GM18870 (cell line): ENCODE data around the gene MYO3B.

Experiments used
- ATAC-seq: cut with Tn5 transposase; IDR thresholded peaks from one replicate; pipeline ENCODE4 v1.9.1; 2021; ENCODE audit warnings: moderate library complexity; ENCODE audit not compliant: unreplicated experiment

Gene MYO3B, protein sequence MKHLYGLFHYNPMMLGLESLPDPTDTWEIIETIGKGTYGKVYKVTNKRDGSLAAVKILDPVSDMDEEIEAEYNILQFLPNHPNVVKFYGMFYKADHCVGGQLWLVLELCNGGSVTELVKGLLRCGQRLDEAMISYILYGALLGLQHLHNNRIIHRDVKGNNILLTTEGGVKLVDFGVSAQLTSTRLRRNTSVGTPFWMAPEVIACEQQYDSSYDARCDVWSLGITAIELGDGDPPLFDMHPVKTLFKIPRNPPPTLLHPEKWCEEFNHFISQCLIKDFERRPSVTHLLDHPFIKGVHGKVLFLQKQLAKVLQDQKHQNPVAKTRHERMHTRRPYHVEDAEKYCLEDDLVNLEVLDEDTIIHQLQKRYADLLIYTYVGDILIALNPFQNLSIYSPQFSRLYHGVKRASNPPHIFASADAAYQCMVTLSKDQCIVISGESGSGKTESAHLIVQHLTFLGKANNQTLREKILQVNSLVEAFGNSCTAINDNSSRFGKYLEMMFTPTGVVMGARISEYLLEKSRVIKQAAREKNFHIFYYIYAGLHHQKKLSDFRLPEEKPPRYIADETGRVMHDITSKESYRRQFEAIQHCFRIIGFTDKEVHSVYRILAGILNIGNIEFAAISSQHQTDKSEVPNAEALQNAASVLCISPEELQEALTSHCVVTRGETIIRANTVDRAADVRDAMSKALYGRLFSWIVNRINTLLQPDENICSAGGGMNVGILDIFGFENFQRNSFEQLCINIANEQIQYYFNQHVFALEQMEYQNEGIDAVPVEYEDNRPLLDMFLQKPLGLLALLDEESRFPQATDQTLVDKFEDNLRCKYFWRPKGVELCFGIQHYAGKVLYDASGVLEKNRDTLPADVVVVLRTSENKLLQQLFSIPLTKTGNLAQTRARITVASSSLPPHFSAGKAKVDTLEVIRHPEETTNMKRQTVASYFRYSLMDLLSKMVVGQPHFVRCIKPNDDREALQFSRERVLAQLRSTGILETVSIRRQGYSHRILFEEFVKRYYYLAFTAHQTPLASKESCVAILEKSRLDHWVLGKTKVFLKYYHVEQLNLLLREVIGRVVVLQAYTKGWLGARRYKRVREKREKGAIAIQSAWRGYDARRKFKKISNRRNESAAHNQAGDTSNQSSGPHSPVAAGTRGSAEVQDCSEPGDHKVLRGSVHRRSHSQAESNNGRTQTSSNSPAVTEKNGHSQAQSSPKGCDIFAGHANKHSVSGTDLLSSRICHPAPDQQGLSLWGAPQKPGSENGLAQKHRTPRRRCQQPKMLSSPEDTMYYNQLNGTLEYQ (N-terminal part only)

DNA sequence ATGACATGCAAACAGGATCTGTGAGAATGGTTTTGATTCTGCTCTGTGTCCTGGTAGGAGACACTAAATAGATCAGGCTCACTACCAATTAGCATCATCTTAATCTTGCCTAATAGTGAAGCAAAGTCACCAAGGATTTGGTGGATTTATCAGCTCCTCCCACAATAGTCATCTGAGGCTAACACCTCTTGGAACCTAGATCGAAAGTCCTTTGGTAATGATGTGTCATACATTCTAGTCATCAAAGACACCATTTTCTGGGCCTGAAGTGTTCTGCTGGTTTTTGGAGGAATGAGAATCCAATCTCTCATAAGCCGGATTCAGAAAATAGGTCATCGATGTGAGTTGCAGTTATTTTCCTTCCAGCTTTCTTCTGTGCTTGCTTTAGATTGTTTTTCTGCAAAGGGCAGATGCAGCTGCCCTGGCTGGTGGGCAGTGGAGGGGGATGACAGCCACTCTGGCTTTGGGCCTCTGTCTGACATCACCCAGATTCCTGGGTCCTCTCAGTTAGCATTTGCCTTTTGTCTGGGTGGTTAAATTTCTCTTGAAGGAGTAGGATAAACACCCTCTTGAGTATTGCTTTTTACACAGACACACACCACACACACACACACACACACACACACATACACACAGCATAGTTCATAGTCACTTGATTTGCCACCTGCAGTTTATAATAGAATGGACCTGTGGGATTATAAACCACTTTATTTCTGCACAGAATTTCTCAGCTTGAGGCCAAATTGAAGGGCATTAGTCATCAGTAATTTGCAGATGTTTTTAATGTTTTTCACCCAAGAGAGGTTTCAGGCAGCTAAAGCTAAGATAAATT, at the start of gene MYO3B:
Gene MYO3B, plus strand, starts transcription at position 198 of the 832 bp plus-strand sequence. Its CDS starts 141 bp downstream, at position 339.
- ATAC-seq = no peak

DNA sequence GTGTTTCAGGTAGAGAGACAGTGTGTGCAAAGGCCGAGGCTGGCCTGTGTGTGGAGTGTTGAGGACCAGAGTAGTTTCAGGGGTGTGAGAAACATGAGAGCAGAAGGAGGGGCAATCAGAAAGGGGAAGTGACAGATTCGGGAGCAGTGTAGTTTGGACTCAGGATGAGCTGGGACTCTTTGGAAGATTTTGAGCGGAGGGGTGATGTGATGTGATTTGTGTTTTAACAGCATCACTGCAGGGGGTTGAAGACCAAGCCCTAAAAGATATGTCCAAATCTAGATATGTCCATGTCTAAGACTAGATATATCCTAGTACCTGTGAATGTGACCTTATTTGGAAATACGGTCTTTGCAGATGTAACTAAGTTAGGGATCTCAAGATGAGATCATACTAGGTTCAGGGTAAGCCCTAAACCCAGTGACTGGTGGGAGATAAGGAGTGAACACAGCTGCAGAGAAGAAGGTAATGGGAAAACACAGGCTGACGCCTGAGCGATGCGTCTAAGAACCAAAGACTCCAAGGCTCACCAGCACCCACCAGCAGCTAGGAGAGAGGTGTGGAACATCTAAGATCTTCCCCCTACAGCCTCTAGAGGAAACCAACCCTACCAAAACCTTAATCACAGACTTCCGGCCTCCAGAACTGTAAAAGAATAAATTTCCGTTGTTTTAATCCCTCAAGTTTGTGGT, 38.5 kb upstream of the MYO3B start:
- peak; percentile 60 for ATAC-seq

DNA sequence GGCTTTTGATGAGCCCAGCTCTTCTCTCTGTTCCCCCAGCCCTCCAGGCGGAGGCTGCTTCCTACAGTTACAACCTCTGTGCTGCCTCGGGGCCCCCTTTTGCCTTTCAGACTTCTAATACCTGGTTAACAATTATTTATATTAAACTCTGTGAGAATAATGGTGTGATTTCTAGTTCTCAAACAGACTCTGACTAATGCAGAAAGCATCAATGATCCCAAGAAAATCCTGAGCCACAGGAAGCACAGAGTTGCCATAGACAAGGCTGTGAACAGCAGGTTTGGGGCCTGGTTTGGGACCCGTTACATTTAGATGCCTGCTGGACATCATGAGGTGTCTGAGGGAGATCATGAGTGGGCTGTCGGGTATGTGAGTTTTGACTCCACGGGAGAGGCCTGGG, 37.4 kb upstream of the MYO3B start:
- no peak for ATAC-seq

DNA sequence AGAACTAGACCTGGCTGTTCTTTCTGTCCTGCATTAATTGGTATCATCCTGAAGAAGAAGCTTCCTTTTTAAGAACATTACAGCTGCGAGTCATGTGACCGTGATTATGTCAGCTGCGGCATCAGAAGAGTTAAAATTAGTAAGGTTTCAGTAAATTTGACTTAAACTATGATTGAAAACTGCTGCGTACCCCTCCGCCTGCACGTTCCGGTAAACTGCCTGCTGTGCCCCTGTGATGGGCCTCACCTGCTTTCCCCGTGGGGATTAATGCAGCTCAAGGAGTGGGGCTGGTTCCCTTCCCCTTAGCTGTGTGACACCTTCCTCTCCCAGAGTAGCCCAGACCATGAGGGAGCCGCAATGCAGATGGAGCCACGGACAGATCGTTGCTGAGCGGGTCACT, 36.1 kb upstream of the MYO3B start:
- ATAC-seq = no peak

DNA sequence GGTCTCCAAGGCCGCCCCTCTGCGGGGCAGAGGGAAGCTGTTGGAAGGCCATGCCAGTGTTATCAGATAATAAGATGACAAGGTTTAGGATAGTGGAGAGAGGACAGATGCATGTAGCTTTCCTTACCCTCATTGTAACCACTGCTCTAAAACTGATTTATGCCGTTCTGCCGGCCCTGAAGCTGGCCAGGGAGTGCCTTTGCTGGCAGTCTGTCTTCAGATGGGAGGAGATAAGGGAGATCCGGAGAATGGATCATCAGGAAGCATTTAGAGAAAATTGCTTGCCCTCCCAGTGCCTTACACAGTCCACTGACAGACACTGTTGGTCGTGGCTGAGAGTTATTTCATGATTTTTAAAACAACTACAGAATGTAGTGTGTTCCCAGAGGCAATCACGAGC, 35.4 kb upstream of the MYO3B start:
- no peak for ATAC-seq

DNA sequence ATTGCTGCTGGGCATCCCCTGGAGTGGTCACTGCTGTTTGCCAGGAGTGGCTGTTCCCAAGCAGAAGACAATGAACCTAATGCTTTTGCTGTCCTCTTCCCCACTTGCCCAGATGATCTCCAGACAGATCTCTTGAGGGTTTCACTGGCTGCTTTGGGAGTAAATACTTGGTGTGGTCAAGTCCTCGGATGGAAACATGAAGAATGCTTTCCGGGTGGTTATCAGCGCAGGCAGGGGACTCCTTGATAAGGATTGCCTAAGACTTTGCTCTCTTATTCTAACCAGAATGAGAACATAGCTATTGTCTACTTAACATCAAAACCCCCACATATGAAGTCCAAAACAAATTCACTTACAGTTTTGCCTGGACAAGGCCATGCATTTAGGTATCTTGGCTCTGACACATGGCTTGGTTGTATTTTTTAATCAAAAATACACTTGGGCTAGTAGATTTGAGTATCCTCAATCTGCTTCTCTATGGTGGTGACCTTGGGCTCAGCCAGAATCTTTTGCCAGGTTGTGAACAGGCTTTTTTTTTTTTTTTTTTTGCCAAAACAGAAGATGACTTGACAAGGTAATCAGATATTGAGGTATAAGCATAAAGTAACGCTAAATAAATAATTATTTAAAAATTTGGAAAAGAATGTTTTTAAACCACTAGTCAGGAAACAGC, 34.8 kb upstream of the MYO3B start:
- no peak for ATAC-seq

DNA sequence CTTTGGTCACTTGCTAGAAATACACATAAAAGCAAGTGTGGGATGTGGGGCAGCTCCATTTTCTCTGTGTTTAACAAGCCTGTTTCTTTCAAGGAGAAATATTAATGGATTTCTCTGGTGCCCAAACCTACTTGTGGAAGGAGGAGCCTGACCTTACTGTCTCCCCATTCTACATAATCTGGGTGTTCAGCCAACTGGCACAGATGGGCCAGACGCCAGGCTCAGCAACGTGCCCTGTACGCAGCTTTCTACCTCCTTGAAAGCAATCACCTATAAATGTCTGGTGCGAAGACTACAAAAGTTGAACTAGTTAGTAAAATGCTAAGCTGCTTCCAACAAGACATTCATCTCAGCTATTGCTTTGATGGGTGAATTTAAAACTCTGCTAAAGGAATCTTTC, 33.2 kb upstream of the MYO3B start:
- ATAC-seq = no peak

DNA sequence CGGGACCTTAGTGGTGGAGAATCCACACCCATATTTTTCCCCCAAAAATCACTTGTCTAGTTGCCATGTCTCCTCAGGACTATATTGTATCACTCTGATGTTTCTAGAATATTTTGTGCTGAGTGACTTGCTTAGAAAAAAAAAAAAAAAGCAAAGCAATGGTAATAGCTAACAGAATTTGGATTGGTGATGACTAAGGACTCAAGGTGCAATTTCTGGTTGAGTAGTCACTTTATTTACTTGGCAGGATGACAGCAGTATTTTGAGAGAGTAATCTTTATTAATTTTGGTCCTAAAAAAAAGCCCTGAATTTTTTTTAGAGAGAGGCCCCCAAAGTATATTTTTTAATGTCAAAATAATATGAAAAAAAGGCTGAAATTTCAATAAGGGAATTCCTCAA, 32.8 kb upstream of the MYO3B start:
- ATAC-seq = no peak

DNA sequence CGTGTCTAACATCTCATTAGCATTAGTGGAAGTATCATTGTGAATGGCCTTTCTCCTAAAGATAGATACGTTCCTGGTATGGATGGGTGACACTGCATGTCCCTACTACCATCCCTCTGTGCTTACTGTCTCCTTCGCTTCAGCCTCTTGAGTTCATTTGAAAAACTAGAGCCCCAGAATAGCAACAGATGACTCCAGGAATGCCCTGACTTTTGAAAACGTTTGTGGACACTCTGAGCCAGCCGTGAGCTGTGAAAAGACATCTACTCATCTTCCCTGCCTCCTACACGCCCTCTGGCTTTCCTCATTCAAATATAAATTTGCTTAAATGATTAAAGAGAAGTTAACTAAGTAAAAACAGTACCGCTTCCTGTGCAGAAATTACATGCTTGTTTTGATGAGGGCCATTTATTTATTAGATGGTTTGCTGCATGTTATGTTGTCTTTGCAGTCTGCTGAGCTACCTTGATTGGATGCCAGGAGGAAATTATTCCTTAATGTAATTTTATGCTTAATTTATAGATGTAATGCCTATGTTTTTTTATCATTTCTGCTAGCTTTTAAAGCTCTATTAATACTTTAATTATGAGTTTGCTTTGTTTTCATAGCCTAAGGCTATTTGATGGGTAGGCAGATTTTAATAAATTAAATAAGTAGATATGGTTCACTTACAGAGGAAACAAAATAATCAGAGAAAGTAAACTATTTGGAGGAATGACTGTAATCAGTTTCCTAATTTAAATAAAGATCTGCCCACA, 32.1 kb upstream of the MYO3B start:
- no peak for ATAC-seq

DNA sequence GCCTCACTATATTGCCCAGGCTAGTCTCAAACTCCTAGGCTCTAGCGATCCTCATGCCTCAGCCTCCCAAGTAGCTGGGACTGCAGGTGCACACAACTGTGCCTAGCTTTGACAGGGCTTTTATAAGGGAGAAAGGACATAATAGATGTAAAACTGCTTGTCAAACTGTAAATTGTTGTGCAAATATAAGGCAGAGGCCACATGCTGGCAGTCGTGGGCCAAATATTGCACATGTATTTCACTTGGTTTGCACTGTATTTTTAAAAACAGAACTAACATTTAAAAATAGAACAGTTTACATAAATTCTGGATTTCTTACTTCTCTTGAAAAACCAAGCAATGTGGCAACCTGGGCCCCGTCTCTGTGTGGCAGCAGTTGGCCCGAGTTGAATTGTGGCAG, 31.2 kb upstream of the MYO3B start:
- ATAC-seq = no peak

DNA sequence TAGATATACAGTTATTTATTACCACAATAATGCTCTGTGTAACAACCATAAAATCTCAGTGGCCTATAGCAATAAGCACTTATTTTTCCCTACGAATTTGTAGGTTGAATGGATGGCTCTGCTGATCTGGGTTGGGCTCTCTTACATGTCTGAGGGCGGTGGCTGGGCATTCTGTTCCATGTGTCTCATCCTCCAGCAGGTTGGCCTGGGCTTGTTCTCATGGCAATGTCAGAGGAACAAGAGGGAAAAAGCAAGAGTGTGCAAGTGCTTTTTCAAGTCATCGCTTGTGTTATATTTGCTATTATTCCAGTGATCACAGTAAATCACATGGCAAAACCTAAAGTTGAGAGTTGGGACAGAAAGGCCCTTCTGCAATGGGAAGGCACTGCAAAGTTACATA, 30.4 kb upstream of the MYO3B start:
- ATAC-seq = no peak

DNA sequence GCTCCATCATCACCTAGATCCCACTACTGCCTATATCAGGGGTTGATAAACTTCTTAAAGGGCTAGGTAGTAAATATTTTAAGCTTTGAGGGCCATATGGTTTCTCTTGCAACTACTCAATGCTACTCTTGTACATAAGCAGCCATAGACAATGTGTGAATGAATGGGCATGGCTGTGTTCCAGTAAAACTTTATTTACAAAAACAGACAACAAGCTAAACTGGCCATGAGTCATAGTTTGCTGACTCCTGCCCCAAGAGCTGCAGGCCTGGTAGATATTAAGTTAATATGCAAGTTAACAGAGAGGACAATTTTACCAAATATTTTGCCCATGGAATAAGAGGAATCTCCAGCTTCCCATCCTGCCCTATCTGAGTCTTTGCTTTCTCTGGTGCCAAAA, 29.8 kb upstream of the MYO3B start:
- ATAC-seq = no peak

DNA sequence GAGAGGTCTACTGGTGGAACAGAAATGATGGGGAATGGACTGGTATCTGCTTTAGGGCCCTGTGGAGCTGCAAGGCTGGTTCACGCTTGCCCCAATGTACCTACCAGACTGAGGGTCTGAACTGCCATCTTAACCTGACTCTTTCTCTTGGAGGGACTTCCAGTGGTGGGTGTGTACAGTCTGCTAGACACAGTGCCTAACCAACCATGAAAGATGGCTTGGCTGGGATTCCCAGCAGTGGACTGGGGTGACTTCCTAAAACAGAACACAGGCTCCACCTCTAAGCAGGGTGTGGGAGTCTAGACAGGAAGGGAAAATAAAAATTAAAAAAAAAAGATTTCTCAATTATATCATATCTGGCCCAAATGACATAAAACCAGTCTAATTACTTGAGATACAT, 25.5 kb upstream of the MYO3B start:
- ATAC-seq = no peak

DNA sequence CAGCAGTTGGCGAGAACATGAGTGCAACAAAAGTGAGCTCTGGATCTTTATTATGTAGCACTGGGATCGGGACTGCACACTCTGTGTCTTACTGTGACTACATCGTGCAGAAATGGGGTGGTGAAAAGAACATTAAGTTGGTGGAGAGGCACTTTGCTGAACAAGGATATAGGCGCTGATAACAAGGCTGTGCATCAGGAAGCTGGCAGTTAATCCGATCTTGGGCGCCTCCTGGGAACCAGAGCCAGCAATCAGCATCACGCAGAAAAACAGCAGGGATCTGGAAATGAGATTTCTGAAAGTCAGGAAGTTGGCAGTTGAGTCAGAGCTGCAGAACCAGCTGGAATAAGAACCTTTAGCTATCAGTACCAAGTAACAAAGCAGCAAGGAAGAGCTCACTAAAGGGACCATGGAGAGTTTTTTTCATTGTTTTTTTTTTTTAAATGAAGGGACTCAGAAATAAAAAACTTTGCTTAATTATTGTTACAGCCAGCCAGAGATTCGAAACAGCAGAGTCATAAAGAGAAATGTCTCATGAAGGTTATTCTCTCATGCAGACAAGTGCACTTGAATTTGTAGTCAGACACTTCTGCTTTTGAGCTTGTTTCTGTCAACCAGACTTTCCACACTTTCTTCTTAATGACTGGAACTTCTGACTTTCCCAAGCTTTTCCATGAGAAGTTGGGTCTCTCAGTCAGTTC, 22.8 kb upstream of the MYO3B start:
- no peak for ATAC-seq

DNA sequence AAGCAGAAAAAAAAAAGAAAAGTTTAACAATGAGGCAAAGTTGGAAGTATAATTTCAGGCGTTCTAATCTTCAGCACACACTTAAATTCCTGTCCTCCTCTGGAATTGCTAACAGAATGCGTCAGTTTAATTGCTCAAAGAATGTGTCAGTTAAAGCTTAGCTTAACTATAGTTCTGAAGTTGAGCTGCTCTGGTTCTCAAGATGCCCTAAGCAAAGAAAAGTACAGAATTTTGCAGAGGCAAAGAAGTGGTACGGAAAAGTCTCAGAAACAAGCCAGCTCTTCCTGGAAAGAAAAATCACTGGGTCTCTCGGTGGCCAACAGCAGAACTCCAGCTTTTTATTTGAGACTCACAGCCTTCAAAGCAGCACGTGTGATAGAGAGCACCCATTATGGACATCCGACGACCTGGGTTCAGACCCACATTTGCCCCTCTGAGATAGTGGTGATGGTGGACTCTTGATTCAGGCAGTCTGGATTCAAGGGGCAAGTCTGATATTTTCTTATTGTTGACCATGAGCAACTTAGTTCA, 22.2 kb upstream of the MYO3B start:
- ATAC-seq = no peak

DNA sequence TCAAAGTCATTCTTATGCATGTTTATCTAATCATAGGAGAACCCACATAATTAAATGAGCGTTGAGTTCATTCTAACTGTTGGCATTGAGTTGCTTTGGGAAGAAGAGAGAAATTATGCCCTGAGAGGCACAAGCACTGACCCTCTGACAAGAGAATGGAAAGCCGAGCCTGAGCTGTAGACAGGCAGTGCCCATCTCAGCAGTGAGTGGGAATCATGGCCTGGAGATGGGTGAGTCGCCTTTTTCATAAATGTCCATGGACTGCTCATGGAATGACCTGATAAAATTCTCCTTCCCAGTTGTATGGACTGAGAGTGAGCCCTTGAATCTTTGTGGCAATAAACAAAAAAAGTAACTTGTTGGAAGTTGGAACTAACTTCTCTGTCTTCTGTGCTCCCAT, 21.4 kb upstream of the MYO3B start:
- no peak for ATAC-seq

DNA sequence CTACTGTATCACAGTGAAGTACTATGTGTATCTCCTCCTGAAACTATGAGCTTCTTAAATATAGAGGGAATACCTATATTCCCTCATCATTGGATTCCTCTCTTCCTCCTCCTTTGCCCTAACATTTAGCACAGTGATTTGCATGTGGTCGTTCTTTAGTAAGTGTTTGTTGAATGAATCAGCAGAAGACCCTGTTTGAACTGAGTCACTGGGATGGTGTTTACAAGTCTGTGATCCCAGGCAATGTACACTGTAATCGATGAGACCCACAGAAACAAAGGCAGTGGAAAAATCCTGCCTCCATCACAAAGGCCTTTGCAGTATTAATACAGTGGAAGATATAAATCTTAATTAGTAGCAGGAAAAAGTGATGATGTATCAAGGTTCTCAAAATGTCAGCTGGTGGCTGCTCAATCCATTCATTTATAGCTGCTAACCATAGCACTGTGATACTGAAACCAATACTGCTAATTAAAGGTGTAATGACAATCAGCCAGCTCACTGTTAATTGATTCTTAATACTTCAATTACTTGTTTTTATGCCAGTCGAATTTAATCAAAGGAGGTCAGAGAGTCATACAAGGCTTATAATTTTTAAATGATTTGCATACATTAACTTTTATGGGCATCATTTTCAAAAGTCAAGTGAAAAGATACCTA, 20.8 kb upstream of the MYO3B start:
- ATAC-seq = no peak
